ENCODE results near the gene HS6ST1.

- TF ChIP-seq, protein P1, sequence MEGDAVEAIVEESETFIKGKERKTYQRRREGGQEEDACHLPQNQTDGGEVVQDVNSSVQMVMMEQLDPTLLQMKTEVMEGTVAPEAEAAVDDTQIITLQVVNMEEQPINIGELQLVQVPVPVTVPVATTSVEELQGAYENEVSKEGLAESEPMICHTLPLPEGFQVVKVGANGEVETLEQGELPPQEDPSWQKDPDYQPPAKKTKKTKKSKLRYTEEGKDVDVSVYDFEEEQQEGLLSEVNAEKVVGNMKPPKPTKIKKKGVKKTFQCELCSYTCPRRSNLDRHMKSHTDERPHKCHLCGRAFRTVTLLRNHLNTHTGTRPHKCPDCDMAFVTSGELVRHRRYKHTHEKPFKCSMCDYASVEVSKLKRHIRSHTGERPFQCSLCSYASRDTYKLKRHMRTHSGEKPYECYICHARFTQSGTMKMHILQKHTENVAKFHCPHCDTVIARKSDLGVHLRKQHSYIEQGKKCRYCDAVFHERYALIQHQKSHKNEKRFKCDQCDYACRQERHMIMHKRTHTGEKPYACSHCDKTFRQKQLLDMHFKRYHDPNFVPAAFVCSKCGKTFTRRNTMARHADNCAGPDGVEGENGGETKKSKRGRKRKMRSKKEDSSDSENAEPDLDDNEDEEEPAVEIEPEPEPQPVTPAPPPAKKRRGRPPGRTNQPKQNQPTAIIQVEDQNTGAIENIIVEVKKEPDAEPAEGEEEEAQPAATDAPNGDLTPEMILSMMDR (optimal IDR thresholded peaks at IDR 0.05 in 1 of 3, IDR thresholded peaks at IDR 0.05 in 1 of 3, conservative IDR thresholded peaks at IDR 0.05 in 1 of 3; ENCODE audit: extremely low read depth in 1 of 3, insufficient read depth in 2 of 3, low read length in 3 of 3) = no peak
- no peak for TF ChIP-seq EZH2 (IDR thresholded peaks at IDR 0.05; ENCODE audit: low read length)
Observed at GRCh38 chr2:128364441-128364911, 45.8 kb upstream of the HS6ST1 start.
